Vagina (tissue), 2 donors: ENCODE results near the gene SMDT1. TPM values are rescaled to one million over a fixed set of nuclear protein-coding genes. Genes with fewer than 3 reads are reported as not detected.

ENCODE experiments used
- DNase-seq, 2 donors: peaks; one replicate each; pipeline ENCODE4 v3.0.0-alpha.2; 2017; ENCODE audit errors: extremely low spot score in 2 of 2
- H3K27ac ChIP-seq: fragments of 200-600 bp; sonication (generic); one replicate; pipeline ENCODE4 v1.5.1; 2019
- H3K27me3 ChIP-seq: fragments of 200-600 bp; sonication (generic); one replicate; pipeline ENCODE4 v1.5.1; 2019
- H3K36me3 ChIP-seq, 2 donors: fragments of 200-600 bp; sonication (generic); one replicate each; pipeline ENCODE4 v1.5.1; 2017 to 2019
- H3K4me1 ChIP-seq: fragments of 200-600 bp; sonication (generic); one replicate; pipeline ENCODE4 v1.5.1; 2019
- H3K4me3 ChIP-seq, 2 donors: fragments of 200-600 bp; sonication (generic); 1 replicate in 1 of 2; 2 replicates in 1 of 2; pipeline ENCODE4 v1.5.1; 2016 to 2019
- H3K9me3 ChIP-seq: fragments of 200-600 bp; sonication (generic); one replicate; pipeline ENCODE4 v1.5.1; 2019
- POLR2A ChIP-seq, 2 donors: fragments of 450-650 bp; IDR thresholded peaks; one replicate each; pipeline ENCODE4 v1.6.1; 2017; ENCODE audit warnings: antibody characterized with exemption in 2 of 2, mild to moderate bottlenecking in 2 of 2, moderate library complexity in 2 of 2
- POLR2AphosphoS5 ChIP-seq, 2 donors: sonication (generic); formaldehyde crosslinking; IDR thresholded peaks; one replicate each; pipeline ENCODE4 v1.9.0; 2017; ENCODE audit warnings: antibody characterized with exemption in 2 of 2, mild to moderate bottlenecking in 2 of 2, low read depth in 1 of 2; ENCODE audit not compliant: insufficient read depth in 1 of 2
- intact Hi-C: fragments of 100-400 bp; cut with DNase I; formaldehyde crosslinking; loops from one replicate; pipeline ENCODE4 v1.15.1; 2023
- total RNA-seq: library from RNA; depleted of rRNA; stranded (reverse); fragments of >200 nt; gene quantifications from one replicate; pipeline ENCODE4 v1.2.3, GENCODE V29; 2016
- TF ChIP-seq, protein P1 (sequence below), 3 experiments: fragments of 450-650 bp in 2 of 3; fragments of 200-600 bp in 1 of 3; sonication (generic) in 1 of 3; IDR thresholded peaks; one replicate each; pipeline ENCODE4 v1.5.1; 2017 to 2019; ENCODE audit warnings: antibody characterized with exemption in 3 of 3, mild to moderate bottlenecking in 2 of 3, moderate library complexity in 2 of 3

SMDT1 gene
- total RNA-seq, 1 donor from 2014 or later = 40.3 TPM

GRCh38 chr22:42077486-42078125 is 1.9 kb upstream of the SMDT1 start:
- DNase-seq = no peak
- Histone ChIP-seq H3K4me1 (peaks cover 64% of the 10 kb centered on the region), H3K9me3 (no peaks in the 10 kb centered on the region), H3K27me3 (no peaks in the 10 kb centered on the region), H3K27ac (peak overlapping the region; percentile 98), H3K4me3 (no peak overlapping the region), H3K36me3 (peaks cover 0 to 12% of the 10 kb centered on the region in 2 donors)
- intact Hi-C loops = loop anchor here (10.0 kb wide), 1 partner anchor 367 kb away; no protein-coding TSS in a partner anchor
- TF ChIP-seq, protein P1, sequence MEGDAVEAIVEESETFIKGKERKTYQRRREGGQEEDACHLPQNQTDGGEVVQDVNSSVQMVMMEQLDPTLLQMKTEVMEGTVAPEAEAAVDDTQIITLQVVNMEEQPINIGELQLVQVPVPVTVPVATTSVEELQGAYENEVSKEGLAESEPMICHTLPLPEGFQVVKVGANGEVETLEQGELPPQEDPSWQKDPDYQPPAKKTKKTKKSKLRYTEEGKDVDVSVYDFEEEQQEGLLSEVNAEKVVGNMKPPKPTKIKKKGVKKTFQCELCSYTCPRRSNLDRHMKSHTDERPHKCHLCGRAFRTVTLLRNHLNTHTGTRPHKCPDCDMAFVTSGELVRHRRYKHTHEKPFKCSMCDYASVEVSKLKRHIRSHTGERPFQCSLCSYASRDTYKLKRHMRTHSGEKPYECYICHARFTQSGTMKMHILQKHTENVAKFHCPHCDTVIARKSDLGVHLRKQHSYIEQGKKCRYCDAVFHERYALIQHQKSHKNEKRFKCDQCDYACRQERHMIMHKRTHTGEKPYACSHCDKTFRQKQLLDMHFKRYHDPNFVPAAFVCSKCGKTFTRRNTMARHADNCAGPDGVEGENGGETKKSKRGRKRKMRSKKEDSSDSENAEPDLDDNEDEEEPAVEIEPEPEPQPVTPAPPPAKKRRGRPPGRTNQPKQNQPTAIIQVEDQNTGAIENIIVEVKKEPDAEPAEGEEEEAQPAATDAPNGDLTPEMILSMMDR (IDR thresholded peaks at IDR 0.05) = no peak
- TF ChIP-seq POLR2AphosphoS5 (IDR thresholded peaks at IDR 0.05; ENCODE audit: insufficient read depth in 1 of 2, low read depth in 1 of 2) (no peak), POLR2A (IDR thresholded peaks at IDR 0.05) (no peak)

DNA sequence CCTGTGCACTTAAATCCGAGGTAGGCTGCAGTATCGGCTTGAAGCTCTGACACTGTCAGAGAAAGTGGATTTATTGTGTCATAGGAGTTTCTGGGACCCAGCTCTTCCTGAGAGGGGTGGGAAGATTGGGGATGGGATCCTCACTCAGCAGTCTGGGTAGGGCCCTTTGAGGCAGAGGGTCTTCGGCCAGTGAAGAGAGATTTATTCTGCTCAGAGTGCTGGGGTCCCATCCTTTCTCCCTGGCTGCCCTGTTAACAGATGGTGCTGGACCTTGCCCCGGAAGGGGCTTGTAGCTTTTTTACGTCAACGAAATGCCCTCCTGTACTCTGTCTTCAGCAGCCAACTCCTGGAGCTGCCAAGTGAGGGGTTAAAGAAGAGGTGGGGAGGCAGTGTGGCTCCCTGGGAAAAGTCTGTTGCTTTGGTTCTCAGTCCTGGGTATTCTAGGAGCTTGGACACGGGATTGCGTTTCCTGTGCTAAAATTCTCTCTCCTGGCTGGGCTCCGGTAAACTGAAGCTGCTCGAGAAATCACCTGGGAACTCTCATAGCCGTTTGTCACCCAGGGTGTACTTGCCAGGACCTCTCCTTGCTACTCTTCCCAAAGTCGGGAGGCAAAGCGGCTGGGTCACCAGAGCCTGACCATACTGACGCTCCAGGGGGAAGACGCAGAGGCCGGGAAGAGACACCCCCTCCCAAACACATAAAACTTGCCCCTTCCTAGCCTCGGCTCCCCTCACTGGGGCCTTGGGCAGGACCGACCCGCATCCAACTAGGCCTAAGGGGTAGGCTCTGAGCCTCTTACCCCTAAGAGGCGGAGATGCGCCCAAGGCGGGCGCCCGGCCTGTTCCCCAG is 806 bp upstream of the SMDT1 start:
- Histone ChIP-seq H3K27ac (peak overlapping the region; percentile 98), H3K27me3 (no peaks in the 10 kb centered on the region), H3K9me3 (no peaks in the 10 kb centered on the region), H3K36me3 (peaks cover 0 to 23% of the 10 kb centered on the region in 2 donors), H3K4me1 (peaks cover 59% of the 10 kb centered on the region), H3K4me3 (peak overlapping the region; percentile 60 to 80)
- TF ChIP-seq POLR2A (IDR thresholded peaks at IDR 0.05) (no peak), POLR2AphosphoS5 (IDR thresholded peaks at IDR 0.05; ENCODE audit: insufficient read depth in 1 of 2, low read depth in 1 of 2) (no peak)
- TF ChIP-seq, protein P1 (IDR thresholded peaks at IDR 0.05) = no peak
- peak in 1 of 2 donors; percentile 93 for DNase-seq
- intact Hi-C loops = loop anchor here (10.0 kb wide), 1 partner anchor 366 kb away; no protein-coding TSS in a partner anchor

DNA sequence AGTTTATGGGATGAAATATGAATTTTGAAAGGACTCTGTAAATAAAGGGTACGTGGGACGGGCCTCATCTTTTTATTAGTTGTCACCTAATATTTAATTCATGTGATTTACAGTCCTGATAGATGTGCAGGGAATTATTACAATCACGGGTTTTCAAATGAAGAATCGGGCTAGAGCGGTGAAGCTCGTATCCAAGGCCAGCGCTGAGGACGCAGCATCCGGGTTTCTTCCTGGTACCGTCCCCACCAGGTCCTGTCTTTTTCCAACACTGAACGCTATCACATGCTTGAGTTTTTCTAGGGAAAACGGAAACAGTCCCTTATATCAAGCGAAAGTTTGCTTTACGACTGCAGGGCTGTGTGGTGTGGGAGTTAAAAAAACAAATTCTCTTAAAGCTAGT is 787 bp downstream of the SMDT1 start:
- Histone ChIP-seq H3K4me3 (peak overlapping the region; percentile 60 to 80), H3K9me3 (no peaks in the 10 kb centered on the region), H3K27ac (peak overlapping the region; percentile 98), H3K4me1 (peaks cover 43% of the 10 kb centered on the region), H3K36me3 (peaks cover 0 to 29% of the 10 kb centered on the region in 2 donors), H3K27me3 (no peaks in the 10 kb centered on the region)
- peak in 1 of 2 donors; percentile 86 for DNase-seq
- TF ChIP-seq POLR2AphosphoS5 (IDR thresholded peaks at IDR 0.05; ENCODE audit: insufficient read depth in 1 of 2, low read depth in 1 of 2) (no peak), POLR2A (IDR thresholded peaks at IDR 0.05) (no peak)
- TF ChIP-seq, protein P1 (IDR thresholded peaks at IDR 0.05) = no peak
- intact Hi-C loops = no loop called here

DNA sequence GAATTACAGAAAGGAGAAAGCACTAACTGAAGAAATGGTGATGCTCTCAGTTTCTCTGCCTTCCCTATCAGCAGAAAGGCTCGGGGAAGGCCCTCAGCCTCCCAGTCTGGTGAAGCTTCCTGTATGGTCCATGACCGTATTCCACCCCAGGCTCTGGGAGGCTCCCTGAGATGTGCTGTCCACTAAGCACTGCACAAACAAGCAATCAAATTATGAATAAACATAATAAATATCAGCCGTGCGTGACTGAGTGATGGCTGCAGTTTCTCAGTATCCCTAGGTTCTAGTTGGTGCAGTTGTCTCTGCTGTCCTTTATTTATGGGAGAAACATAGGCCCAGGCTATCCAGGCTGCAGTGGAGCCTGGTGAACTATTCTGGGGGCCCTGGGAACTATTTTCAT is 3.6 kb downstream of the SMDT1 start:
- peaks cover 0 to 38% of the 10 kb centered on the region in 2 donors for H3K36me3 ChIP-seq

More for the DNA sequence above, 3.6 kb downstream of the SMDT1 start:
- intact Hi-C loops = no loop called here
- no peak for DNase-seq
- no peak for TF ChIP-seq POLR2AphosphoS5 (IDR thresholded peaks at IDR 0.05; ENCODE audit: insufficient read depth in 1 of 2, low read depth in 1 of 2)
- no peak for TF ChIP-seq POLR2A (IDR thresholded peaks at IDR 0.05)
- TF ChIP-seq, protein P1 (IDR thresholded peaks at IDR 0.05) = no peak
- H3K27ac ChIP-seq = no peak overlapping the region
- no peak overlapping the region for H3K4me3 ChIP-seq
- no peaks in the 10 kb centered on the region for H3K9me3 ChIP-seq
- H3K27me3 ChIP-seq = no peaks in the 10 kb centered on the region
- H3K4me1 ChIP-seq = peaks cover 29% of the 10 kb centered on the region
